ENCODE measurements around the gene TLE3. TPM values are rescaled to one million over a fixed set of nuclear protein-coding genes. Genes with fewer than 3 reads are reported as not detected.

The TLE3 gene
- total RNA-seq, 3 donors from 2014 or later = 67.0 to 73.9 (median 73.4) TPM

DNA sequence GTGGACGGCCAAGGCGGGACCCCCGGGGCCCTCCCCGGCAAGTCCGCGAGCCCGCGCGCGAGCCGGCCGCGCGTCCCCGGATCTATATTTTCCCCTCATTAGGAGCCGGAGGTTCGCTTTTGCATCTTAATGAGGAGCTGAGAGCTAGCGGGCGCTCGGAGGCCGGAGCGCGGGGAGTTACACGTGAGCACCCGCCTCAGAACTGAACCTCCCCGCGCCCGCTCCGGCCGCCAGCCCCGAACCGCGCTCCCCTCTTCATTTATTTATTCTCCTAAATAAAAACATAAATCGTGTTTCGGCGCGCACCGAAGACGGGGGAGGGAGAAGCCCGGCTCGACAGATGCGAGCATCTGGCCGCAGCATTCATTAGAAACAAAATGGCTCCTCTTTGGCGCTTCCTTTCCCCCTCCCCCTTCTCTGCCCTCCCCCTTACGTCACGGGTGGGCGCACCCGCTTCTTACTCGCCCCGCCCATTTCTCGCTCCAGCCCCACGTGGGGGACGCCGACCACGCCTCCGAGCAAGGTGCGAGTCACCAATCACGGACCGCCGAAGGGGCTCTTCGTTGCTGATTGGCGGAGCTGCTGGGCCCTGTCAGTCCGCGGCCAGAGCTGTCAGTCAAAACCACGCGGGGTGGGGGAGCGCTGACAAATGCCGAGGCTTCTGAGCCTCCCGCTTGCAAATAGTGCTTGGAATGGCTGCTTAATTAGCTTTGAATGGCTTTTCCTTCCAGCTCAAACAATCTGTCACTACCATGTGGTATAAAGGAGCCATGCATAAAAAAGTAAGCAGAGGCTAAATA is 1.6 kb upstream of the TLE3 start:
- intact Hi-C loops (cut with DNase I; ENCODE audit: low total_unique reads) = no loop called here
- H3K27me3 ChIP-seq = no peaks in the 10 kb centered on the region
- TF ChIP-seq POLR2AphosphoS5 (IDR thresholded peaks at IDR 0.05) (peak; percentile 95 to 99 (median 99)), POLR2A (IDR thresholded peaks at IDR 0.05) (peak; percentile 95)
- TF ChIP-seq, protein P1, sequence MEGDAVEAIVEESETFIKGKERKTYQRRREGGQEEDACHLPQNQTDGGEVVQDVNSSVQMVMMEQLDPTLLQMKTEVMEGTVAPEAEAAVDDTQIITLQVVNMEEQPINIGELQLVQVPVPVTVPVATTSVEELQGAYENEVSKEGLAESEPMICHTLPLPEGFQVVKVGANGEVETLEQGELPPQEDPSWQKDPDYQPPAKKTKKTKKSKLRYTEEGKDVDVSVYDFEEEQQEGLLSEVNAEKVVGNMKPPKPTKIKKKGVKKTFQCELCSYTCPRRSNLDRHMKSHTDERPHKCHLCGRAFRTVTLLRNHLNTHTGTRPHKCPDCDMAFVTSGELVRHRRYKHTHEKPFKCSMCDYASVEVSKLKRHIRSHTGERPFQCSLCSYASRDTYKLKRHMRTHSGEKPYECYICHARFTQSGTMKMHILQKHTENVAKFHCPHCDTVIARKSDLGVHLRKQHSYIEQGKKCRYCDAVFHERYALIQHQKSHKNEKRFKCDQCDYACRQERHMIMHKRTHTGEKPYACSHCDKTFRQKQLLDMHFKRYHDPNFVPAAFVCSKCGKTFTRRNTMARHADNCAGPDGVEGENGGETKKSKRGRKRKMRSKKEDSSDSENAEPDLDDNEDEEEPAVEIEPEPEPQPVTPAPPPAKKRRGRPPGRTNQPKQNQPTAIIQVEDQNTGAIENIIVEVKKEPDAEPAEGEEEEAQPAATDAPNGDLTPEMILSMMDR (IDR thresholded peaks at IDR 0.05) = peak in 2 of 3 donors; percentile 26 to 32
- peak overlapping the region; percentile 81 to 92 (median 82) for H3K4me3 ChIP-seq
- peaks cover 8 to 9% of the 10 kb centered on the region in 2 donors for H3K4me1 ChIP-seq
- peak overlapping the region; percentile 98 for H3K27ac ChIP-seq
- no peaks in the 10 kb centered on the region for H3K9me3 ChIP-seq
- peak; percentile 100 for DNase-seq (ENCODE audit: low spot score in 2 of 2)
- no peaks in the 10 kb centered on the region for H3K36me3 ChIP-seq

DNA sequence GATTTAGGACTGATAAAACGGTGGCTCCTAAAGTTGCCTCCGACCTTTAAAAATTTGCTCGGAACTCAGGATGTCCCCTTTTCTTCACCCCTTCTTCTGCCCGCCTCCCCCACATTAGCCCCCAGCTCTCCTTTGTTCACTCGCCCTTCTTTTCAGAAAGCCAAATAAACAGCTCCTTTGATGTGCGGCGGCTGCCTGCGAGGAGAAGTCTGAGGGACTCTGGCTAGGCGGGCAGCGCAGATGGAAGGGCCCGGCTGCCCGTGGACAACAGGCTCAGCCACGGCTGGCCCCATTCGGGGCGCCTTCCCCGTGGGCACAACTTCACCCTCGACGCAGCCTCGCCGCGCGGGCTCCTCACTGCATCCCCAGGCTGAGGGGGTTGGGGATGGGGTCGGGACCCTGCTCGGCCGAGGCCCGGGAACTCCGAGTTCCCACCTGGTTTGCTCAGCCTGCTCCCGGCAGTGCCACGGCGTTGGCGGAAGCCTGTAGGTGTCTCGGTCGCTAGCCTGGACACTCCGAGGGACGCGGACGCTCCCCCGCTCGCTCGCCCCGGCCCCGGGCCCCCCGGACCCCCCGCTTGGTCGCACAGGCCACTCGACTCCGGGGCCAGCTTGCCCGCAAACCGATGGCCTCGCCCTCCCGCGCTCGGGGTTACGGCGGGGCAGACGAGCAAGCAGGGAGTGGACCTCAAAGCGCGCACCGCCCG is 897 bp upstream of the TLE3 start:
- H3K4me1 ChIP-seq = peaks cover 8 to 16% of the 10 kb centered on the region in 2 donors
- DNase-seq (ENCODE audit: low spot score in 2 of 2) = peak in 1 of 2 donors; percentile 52
- TF ChIP-seq POLR2A (IDR thresholded peaks at IDR 0.05) (no peak), POLR2AphosphoS5 (IDR thresholded peaks at IDR 0.05) (peak in 1 of 3 donors; percentile 29)

GRCh38 chr15:70098153-70098460 is 390 bp upstream of the TLE3 start:
- Histone ChIP-seq H3K4me1 (peaks cover 8 to 21% of the 10 kb centered on the region in 2 donors), H3K4me3 (peak overlapping the region; percentile 81 to 92 (median 82)), H3K27ac (peak overlapping the region; percentile 98), H3K9me3 (no peaks in the 10 kb centered on the region), H3K36me3 (no peaks in the 10 kb centered on the region), H3K27me3 (no peaks in the 10 kb centered on the region)
- intact Hi-C loops (cut with DNase I; ENCODE audit: low total_unique reads) = no loop called here
- no peak for TF ChIP-seq POLR2AphosphoS5 (IDR thresholded peaks at IDR 0.05)
- TF ChIP-seq POLR2A (IDR thresholded peaks at IDR 0.05) = no peak
- TF ChIP-seq, protein P1 (IDR thresholded peaks at IDR 0.05) = no peak
- no peak for DNase-seq (ENCODE audit: low spot score in 2 of 2)

More for the DNA sequence above, 897 bp upstream of the TLE3 start:
- Histone ChIP-seq H3K36me3 (no peaks in the 10 kb centered on the region), H3K27ac (peak overlapping the region; percentile 98), H3K4me3 (peak overlapping the region; percentile 81 to 92 (median 82)), H3K9me3 (no peaks in the 10 kb centered on the region), H3K27me3 (no peaks in the 10 kb centered on the region)
- intact Hi-C loops (cut with DNase I; ENCODE audit: low total_unique reads) = no loop called here

- Histone ChIP-seq H3K27me3 (no peaks in the 10 kb centered on the region), H3K4me3 (peak overlapping the region; percentile 81 to 92 (median 82)), H3K36me3 (no peaks in the 10 kb centered on the region), H3K4me1 (peaks cover 8 to 23% of the 10 kb centered on the region in 2 donors), H3K9me3 (no peaks in the 10 kb centered on the region), H3K27ac (peak overlapping the region; percentile 98)
- DNase-seq (ENCODE audit: low spot score in 2 of 2) = no peak
- intact Hi-C loops (cut with DNase I; ENCODE audit: low total_unique reads) = no loop called here
- no peak for TF ChIP-seq POLR2A (IDR thresholded peaks at IDR 0.05)
- no peak for TF ChIP-seq POLR2AphosphoS5 (IDR thresholded peaks at IDR 0.05)
- TF ChIP-seq, protein P1 (IDR thresholded peaks at IDR 0.05) = no peak
These were observed 725 bp downstream of the TLE3 start for GRCh38 chr15:70097063-70097320.

DNA sequence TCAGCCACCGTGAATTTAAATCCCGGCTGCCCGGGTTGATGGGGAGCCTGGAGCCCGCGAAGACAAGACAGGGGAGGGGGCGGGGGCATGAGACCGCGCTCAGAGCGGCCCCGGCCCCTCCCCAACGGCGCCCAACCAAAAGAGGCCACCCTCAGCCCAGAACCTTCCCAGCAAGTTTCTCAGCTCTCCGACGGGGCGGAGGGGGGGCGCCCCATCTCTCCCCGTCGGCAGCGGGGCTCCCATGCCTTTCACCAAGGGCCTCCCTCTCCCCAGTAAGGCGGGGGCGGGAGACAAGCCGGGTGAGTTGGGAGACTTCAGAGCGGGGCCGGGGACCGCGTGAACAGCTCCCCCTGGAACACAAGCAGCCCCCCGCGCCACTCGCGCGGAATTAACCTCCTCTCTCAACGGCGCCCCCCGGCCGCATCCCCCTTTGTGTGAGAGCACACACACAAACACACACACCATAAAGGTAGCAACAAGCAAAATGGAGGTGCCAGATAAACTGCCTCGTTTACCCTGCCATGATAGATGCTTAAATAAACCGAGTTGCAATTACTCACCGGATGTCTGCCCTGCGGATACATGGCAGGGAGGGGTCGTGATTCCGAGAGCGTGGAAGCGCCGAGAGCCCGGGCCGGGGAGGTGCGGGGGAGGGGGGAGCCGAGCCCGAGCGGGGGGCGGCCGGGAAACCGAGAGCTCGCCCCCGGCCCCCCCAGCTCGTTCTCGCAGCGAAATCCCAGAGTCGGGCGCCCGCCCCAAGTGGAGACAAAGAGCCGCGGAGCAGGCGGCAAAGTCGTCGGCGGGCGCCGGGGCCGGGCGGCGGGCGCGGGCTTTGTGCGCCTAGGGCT is 1.3 kb downstream of the TLE3 start:
- intact Hi-C loops (cut with DNase I; ENCODE audit: low total_unique reads) = no loop called here
- Histone ChIP-seq H3K27ac (peak overlapping the region; percentile 98), H3K9me3 (no peaks in the 10 kb centered on the region), H3K27me3 (no peaks in the 10 kb centered on the region), H3K4me1 (peaks cover 8 to 23% of the 10 kb centered on the region in 2 donors), H3K4me3 (peak overlapping the region; percentile 81 to 92 (median 82)), H3K36me3 (no peaks in the 10 kb centered on the region)
- TF ChIP-seq POLR2AphosphoS5 (IDR thresholded peaks at IDR 0.05) (peak in 1 of 3 donors; percentile 23), POLR2A (IDR thresholded peaks at IDR 0.05) (no peak)
- TF ChIP-seq, protein P1 (IDR thresholded peaks at IDR 0.05) = no peak
- DNase-seq (ENCODE audit: low spot score in 2 of 2) = peak; percentile 65 to 75
